RPMI7951 (cell line): Measurements from ENCODE around the gene KIF13A. TPM values are rescaled to one million over a fixed set of nuclear protein-coding genes. Genes with fewer than 3 reads are reported as not detected.
A peak's percentile ranks its signal among the peaks of the same experiment; 100 is the strongest.
"Not testable (repeated sequence)": the region's sequence is repeated elsewhere in the genome, so short reads cannot be mapped to it uniquely, and the experiment has no call there.

ENCODE experiments used
- DNase-seq: peaks from one replicate; pipeline ENCODE4 v3.0.0-alpha.2; 2012; ENCODE audit warnings: low read depth
- total RNA-seq: library from RNA; depleted of rRNA; stranded (reverse); fragments of >200 nt; shearing (Covaris generic); gene quantifications from 2 replicates; pipeline ENCODE4 v1.2.3, GENCODE V29; 2014; rRNA removed

Gene KIF13A
- 25.5 and 25.7 TPM in 2 replicates for total RNA-seq

DNA sequence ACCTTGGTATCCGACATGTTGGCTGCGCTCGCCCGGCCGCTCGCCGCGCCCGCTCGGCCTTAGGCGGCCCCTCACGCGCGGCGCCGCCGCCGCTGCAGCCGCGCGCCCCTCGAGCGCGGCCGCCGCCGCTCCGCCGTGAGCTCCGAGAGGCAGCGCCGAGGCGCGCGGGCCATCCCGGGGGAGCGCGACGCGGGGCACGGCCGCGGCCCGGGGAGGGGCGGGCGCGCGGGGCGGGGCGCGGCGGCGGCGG, at the start of gene KIF13A:
Gene KIF13A, minus strand, starts transcription at position 189 of the 250 bp plus-strand sequence. Its CDS starts 172 bp downstream, at position 17.
- DNase-seq: no peak

DNA sequence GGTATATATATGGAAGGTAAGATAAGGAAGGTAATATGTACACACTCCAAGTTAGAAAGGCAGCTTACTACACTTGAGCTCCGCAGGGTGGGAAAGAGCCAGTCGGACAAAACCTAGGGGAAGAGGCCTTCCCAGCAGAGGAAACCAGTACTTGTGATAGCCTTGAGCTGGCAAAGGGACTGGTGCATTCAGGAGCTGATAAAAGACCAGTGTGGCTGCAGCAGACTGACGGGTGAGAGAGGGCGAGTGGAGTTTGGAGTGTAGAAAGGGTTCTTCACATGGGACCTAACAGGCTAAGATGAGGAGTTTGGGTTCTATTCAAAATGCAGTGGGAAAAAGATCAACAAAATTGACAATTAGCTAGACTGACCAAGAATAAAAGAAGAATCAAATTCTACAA, 49.3 kb upstream of the KIF13A start:
- DNase-seq: no peak

DNA sequence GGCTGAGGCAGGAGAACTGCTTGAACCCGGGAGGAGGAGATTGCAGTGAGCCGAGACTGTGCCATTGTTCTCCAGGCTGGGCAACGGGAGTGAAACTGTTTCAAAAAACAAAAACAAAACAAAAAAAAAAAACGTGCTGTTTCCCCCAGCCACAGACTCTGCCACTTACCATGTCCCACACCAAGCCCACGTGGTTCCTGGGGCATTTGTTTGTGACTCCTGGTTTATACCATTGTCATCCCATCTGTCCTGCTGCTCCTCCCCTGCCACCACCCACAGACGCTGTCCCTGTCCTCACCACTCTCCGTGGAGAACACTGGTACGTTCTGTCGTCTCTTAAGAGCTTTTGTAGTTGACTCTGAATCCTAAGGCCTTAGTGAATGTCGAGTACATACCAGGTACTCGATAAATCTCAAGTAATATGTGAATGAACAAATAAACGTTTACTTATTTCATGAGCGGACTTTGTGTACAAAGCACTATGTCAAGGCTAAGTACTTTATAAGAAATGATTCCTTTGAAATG, 48.0 kb upstream of the KIF13A start:
- DNase-seq: no peak

DNA sequence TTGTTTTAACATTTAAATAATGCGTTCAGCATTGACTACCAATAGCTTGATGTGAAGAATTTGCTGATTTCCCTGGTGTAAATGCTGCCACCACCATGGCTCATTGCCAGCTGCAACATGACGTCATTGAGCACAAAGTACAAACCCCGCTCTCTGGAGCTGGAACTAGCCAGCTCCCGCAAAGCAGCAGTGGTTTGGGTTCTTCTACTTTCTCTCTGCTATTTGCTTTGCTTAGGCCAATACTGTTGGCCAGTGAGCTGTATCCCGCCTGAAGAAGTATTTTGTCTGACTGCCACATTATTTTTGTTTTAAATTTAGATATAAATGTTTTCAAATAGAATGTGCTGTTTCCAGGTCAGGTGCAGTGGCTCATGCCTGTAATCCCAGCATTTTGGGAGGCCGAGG, 47.4 kb upstream of the KIF13A start:
- peak; percentile 5 for DNase-seq

- no peak for DNase-seq
Measured at GRCh38 chr6:18031680-18032256, 44.3 kb upstream of the KIF13A start.

DNA sequence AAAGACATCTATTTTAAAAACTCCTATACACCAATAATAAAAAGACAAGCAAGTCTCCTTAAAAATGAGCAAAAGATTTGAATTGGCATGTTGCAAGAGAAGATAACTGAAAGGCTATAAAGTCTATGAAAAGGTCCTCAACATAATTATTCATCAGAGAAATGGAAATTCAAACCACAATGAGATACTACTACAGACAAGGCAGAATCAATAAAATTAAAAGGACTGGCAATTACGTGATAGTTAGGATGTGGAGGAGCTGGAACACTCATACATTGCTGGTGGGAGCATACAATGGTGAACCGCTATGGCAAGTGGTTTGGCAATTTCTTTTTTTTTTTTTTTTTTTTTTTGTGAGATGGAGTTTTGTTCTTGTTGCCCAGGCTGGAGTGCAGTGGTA, 43.8 kb upstream of the KIF13A start:
- no peak for DNase-seq

- DNase-seq: no peak
Measured at GRCh38 chr6:18028332-18028731, 40.9 kb upstream of the KIF13A start.

- no peak for DNase-seq
Measured at GRCh38 chr6:18025596-18025995, 38.2 kb upstream of the KIF13A start.

- no peak for DNase-seq
Measured at GRCh38 chr6:18024876-18025275, 37.4 kb upstream of the KIF13A start.

GRCh38 chr6:18023891-18024290, 36.5 kb upstream of the KIF13A start:
- no peak for DNase-seq

- peak; percentile 45 for DNase-seq
Measured at GRCh38 chr6:18022398-18023231, 35.2 kb upstream of the KIF13A start.

- no peak for DNase-seq
Measured at GRCh38 chr6:18021166-18021850, 33.9 kb upstream of the KIF13A start.

- DNase-seq: not testable (repeated sequence)
Measured at GRCh38 chr6:18020545-18020944, 33.1 kb upstream of the KIF13A start.

- DNase-seq: no peak
Measured at GRCh38 chr6:18019539-18020534, 32.4 kb upstream of the KIF13A start.

- DNase-seq: not testable (repeated sequence)
Measured at GRCh38 chr6:18019133-18019532, 31.7 kb upstream of the KIF13A start.

DNA sequence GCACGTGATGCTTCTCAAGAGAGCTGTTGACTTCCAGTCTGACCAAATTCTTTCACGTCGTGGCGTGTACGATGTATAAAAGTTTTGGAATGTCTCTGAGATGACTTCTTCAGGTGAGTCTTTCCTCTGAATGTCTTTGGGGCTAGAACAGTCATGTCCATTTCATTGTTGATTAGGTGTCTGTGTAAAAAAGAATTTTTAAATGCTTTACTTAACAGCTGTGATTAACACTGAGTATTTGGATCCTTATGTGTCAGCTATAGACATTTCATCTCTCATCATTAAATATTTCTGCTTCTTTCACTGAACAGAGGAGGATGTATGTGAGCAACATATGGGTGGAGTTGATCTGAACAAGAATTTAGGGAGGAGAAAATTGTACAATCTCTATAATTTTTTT, 29.3 kb upstream of the KIF13A start:
- no peak for DNase-seq

GRCh38 chr6:18016133-18016532, 28.7 kb upstream of the KIF13A start:
- no peak for DNase-seq

DNA sequence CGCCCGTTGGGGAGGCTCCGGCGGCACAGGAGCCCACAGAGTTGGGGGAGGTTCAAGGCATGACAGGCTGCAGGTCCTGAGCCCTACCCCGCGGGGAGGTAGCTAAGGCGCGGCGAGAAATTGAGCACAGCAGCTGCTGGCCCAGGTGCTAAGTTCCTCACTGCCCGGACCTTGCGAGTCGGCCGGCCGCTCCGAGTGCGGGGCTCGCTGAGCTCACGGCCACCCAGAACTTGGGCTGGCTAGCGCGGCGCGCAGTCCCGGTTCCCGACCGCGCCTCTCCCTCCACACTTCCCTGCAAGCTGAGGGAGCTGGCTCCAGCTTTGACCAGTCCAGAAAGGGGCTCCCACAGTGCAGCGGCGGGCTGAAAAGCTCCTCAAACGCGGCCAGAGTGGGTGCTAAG, 23.9 kb upstream of the KIF13A start:
- no peak for DNase-seq

DNA sequence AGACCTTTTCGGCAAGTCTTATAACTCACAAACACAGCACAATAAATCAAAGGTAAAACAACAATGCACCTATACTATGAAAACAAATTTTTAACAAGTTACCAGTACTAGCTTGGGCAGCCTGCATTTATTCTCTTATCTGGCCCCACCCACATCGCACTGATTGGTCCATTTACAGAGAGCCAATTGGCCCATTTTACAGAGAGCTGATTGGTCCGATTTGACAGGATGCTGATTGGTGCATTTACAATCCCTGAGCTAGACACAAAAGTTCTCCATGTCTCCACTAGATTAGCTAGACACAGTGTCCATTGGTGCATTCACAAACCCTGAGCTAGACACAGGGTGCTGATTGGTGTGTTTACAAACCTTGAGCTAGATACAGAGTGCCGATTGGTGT, 23.1 kb upstream of the KIF13A start:
- not testable (repeated sequence) for DNase-seq

DNA sequence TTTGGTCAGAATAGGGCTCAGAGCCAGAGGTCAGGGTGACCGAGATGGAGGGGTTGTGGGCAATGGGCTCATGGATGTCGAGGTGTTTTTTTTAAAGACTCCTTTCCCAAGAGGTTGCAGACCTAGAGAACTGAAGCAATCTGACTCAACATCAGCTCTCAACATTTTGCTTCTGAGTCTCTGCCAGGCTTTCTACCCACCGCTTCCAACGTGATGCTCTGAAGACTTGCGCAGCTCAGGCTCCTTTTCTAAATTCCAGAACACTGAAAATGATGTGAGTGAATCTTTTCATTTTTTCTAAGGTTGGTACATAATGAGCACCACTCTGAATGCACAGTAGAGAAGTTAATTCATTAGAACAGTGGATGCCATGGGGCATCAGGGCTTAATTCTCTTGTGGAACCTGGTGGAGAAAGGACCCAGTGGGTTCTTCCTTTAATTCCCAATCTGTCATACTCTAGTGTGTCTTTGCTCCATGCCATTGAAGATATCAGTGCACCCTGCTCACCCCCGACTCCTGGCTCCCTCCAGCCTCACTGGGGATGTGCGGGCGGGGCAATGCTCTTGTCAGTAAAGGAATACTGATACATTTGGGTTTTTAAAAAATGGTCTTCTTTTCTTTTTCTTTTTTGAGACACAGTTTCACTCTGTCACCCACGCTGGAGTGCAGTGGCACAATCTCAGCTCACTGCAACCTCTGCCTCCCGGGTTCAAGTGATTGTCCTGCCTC, 17.0 kb upstream of the KIF13A start:
- no peak for DNase-seq

DNA sequence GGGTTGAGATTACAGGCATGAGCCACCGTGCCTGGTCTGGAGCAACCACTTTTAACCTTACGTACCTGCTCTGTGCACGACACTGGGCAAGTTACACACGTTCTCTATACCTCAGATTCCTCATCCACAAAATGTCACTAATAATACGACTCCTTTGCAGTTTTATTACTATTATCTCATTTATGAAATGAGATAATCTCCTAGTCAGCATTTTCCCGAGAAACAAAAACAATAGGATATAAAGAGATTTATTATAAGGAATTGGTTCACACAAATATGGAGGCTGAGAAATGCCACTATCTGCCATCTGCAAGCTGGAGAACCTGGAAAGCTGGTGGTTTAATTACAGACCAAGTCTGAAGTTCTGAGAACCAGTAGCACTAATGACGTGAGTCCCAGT, 12.0 kb upstream of the KIF13A start:
- DNase-seq: no peak
